Lung (tissue), 12 donors: Measurements from ENCODE around the gene RAB27B. TPM values are rescaled to one million over a fixed set of nuclear protein-coding genes. Genes with fewer than 3 reads are reported as not detected.

Experiments used
- ATAC-seq: fragments of 200-7000 bp; cut with Tn5 transposase; one replicate; pipeline ENCODE4 v1.9.1; 2020; ENCODE audit warnings: moderate number of reproducible peaks; ENCODE audit not compliant: insufficient read depth, low FRiP score
- DNase-seq, 3 donors: peaks; one replicate each; pipeline ENCODE4 v3.0.0-alpha.2; 2013 to 2017
- H3K27ac ChIP-seq, 2 donors: one replicate each; pipeline ENCODE4 v1.5.1; 2013; ENCODE audit warnings: mild to moderate bottlenecking in 2 of 2, moderate library complexity in 2 of 2, control low read depth in 1 of 2, inconsistent platforms in 1 of 2, low read depth in 1 of 2, low read length in 1 of 2
- H3K27me3 ChIP-seq, 3 donors: one replicate each; pipeline ENCODE4 v1.5.1; 2013; ENCODE audit warnings: low read length in 2 of 3; ENCODE audit not compliant: control insufficient read depth in 3 of 3, insufficient read depth in 3 of 3
- H3K36me3 ChIP-seq, 4 donors: one replicate each; pipeline ENCODE4 v1.5.1; 2013; ENCODE audit warnings: low read length in 4 of 4, mild to moderate bottlenecking in 1 of 4, moderate library complexity in 1 of 4; ENCODE audit not compliant: control insufficient read depth in 4 of 4, insufficient read depth in 4 of 4
- H3K4me1 ChIP-seq, 5 donors: one replicate each; pipeline ENCODE4 v1.5.1; 2013; ENCODE audit warnings: low read length in 5 of 5, mild to moderate bottlenecking in 2 of 5, moderate library complexity in 1 of 5; ENCODE audit not compliant: control insufficient read depth in 5 of 5, insufficient read depth in 5 of 5
- H3K4me3 ChIP-seq: one replicate; pipeline ENCODE4 v1.5.1; 2013; ENCODE audit warnings: mild to moderate bottlenecking, control low read depth, moderate library complexity
- H3K9ac ChIP-seq, 2 donors: one replicate each; pipeline ENCODE4 v1.5.1; 2013; ENCODE audit warnings: low read length in 2 of 2, control low read depth in 1 of 2; ENCODE audit not compliant: insufficient read depth in 1 of 2
- H3K9me3 ChIP-seq, 4 donors: one replicate each; pipeline ENCODE4 v1.5.1; 2013; ENCODE audit warnings: low read length in 3 of 4, mild to moderate bottlenecking in 1 of 4, moderate library complexity in 1 of 4; ENCODE audit not compliant: control insufficient read depth in 4 of 4, insufficient read depth in 3 of 4
- WGBS, 2 donors: extraction: QIAGEN DNeasy Blood & Tissue Kit; methylation state at CpG; one replicate each; pipeline ENCODE4 v1.1.7; 2013; 5-methylcytosine and 5-hydroxymethylcytosine counted together
- polyA plus RNA-seq, 2 donors: library from polyadenylated mRNA; stranded (reverse); fragments of 200-250 nt; gene quantifications; one replicate each; pipeline ENCODE4 v1.2.1, GENCODE V29; 2013
- total RNA-seq, 2 donors: library from RNA; depleted of rRNA in 1 of 2; stranded (reverse); fragments of >200 nt in 1 of 2; gene quantifications; one replicate each; pipeline ENCODE4 v1.2.1, GENCODE V29; 2014 to 2021
- TF ChIP-seq, protein P1 (sequence below): IDR thresholded peaks from 2 replicates; pipeline ENCODE4 v1.5.1; 2012; ENCODE audit warnings: mild to moderate bottlenecking; ENCODE audit errors: control extremely low read depth, extremely low read depth
- donor health status: control.
- donor health status: control.
- donor health status: Bipolar disorder and iron deficiency.
- donor health status: healthy.
- donor health status: DM: yes; HTN: yes; CAD: no.

Gene RAB27B
- total and polyA plus RNA-seq, 4 donors = 5.0 to 21.5 (median 7.5) TPM

DNA sequence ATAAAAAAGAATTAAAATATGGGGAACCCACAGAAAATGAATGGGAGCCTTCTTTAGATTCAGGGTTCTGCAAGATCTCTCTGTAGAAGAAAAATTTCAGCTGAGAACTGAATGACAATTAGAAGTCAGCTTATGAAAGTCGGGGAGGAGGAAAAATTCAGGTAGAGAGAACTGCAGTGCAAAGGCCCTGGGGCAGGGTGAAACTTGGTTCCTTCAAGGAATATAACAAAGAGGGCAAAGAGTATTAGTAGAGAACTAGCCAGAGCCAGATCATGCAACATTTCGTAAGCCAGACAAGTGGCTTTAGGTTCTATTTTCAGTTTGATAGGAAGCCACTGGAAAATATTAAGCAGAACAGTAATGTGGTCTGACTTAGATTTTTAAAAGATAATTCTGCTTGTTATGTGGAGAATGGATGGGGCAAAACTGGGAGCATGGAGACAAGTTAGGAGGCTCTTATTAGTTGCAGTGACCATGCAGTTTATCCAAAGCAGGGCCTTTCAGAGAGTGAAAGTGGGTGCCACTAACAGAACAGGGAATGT, 27.9 kb downstream of the RAB27B start:
- 60 to 82% methylated on average over 2 of the region's 2 CpGs for WGBS, 2 donors
- Histone ChIP-seq H3K9me3 (no peaks in the 10 kb centered on the region), H3K9ac (no peak overlapping the region), H3K36me3 (no peaks in the 10 kb centered on the region), H3K27ac (no peak overlapping the region), H3K27me3 (no peaks in the 10 kb centered on the region), H3K4me3 (no peak overlapping the region), H3K4me1 (peaks cover 0 to 11% (median 0%) of the 10 kb centered on the region in 5 donors)
- TF ChIP-seq, protein P1, sequence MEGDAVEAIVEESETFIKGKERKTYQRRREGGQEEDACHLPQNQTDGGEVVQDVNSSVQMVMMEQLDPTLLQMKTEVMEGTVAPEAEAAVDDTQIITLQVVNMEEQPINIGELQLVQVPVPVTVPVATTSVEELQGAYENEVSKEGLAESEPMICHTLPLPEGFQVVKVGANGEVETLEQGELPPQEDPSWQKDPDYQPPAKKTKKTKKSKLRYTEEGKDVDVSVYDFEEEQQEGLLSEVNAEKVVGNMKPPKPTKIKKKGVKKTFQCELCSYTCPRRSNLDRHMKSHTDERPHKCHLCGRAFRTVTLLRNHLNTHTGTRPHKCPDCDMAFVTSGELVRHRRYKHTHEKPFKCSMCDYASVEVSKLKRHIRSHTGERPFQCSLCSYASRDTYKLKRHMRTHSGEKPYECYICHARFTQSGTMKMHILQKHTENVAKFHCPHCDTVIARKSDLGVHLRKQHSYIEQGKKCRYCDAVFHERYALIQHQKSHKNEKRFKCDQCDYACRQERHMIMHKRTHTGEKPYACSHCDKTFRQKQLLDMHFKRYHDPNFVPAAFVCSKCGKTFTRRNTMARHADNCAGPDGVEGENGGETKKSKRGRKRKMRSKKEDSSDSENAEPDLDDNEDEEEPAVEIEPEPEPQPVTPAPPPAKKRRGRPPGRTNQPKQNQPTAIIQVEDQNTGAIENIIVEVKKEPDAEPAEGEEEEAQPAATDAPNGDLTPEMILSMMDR = no peak
- ATAC-seq = no peak
- DNase-seq = no peak

DNA sequence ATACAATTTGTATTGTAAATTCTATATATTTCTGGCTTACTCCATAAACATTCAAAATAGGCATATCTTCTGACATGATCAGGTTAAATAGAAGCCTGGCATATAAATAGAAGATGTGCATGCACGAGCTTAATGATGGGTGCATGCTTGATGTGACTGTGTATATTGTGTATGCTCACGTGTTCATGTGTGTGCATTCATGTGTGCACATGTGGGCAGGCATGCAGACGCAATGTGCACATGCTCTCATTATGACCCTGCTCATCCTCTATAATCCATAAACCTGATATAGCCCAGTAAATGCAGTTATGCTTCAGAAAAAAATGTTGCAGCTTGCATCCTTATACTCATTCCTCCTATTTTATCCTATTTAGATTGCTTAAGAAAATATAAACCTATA, 29.2 kb downstream of the RAB27B start:
- Histone ChIP-seq H3K27me3 (no peaks in the 10 kb centered on the region), H3K36me3 (no peaks in the 10 kb centered on the region), H3K9ac (no peak overlapping the region), H3K4me1 (peaks cover 0 to 14% (median 2%) of the 10 kb centered on the region in 5 donors), H3K27ac (no peak overlapping the region), H3K4me3 (no peak overlapping the region), H3K9me3 (no peaks in the 10 kb centered on the region)
- ATAC-seq (no peak), DNase-seq (no peak)
- TF ChIP-seq, protein P1 = no peak
- WGBS, 2 donors = 90 to 94% methylated on average over 3 of the region's 3 CpGs

DNA sequence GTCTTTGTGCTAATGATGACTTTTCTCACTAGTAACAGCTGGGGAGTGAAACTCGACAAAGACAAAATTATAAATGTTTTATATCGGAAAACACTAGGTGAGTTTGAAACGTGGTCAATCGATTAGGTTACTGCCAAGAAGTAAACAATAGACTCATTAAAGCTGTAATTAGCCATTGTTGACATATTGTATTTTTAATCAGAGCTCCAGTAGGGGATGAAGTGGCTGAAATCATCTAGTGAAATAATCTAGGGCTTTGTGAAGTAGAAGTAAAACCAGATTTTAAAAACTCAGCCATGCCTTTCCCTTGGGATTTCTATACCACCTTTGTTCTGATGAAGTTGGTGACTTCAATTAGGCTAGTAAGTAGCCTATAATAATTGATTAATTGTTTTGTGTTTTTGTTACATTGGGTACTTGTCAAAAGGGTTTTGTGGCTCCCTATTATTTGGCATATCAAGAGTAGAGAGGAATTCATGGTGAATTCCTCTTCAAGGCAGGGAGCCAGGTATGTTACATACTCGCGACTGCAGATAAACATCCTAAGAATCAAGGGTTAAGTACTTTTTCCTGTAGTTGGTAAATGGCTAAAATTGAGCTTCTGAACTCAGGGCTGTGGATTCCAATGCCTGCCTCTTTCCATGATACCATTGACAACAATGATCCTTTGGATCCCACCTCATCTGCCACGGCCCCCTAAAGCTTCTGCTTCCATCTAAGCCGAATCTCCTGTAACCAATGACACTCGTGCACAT, 31.6 kb downstream of the RAB27B start:
- no peaks in the 10 kb centered on the region for H3K9me3 ChIP-seq
- no peak overlapping the region for H3K27ac ChIP-seq
- ATAC-seq (no peak), DNase-seq (no peak)
- H3K36me3 ChIP-seq = no peaks in the 10 kb centered on the region
- 69 to 84% methylated on average over 9 of the region's 9 CpGs for WGBS, 2 donors
- TF ChIP-seq, protein P1 = no peak
- no peak overlapping the region for H3K4me3 ChIP-seq
- H3K27me3 ChIP-seq = no peaks in the 10 kb centered on the region
- peaks cover 0 to 14% (median 2%) of the 10 kb centered on the region in 5 donors for H3K4me1 ChIP-seq
- no peak overlapping the region for H3K9ac ChIP-seq
